HG02678 (cell line): ENCODE measurements around the gene CDK12.
A peak's percentile ranks its signal among the peaks of the same experiment; 100 is the strongest.
"Not testable (repeated sequence)": the region's sequence is repeated elsewhere in the genome, so short reads cannot be mapped to it uniquely, and the experiment has no call there.

Source experiments
- ATAC-seq: cut with Tn5 transposase; IDR thresholded peaks from one replicate; pipeline ENCODE4 v1.9.1; 2021; ENCODE audit warnings: mild to moderate bottlenecking, moderate library complexity; ENCODE audit not compliant: unreplicated experiment

CDK12 gene

DNA sequence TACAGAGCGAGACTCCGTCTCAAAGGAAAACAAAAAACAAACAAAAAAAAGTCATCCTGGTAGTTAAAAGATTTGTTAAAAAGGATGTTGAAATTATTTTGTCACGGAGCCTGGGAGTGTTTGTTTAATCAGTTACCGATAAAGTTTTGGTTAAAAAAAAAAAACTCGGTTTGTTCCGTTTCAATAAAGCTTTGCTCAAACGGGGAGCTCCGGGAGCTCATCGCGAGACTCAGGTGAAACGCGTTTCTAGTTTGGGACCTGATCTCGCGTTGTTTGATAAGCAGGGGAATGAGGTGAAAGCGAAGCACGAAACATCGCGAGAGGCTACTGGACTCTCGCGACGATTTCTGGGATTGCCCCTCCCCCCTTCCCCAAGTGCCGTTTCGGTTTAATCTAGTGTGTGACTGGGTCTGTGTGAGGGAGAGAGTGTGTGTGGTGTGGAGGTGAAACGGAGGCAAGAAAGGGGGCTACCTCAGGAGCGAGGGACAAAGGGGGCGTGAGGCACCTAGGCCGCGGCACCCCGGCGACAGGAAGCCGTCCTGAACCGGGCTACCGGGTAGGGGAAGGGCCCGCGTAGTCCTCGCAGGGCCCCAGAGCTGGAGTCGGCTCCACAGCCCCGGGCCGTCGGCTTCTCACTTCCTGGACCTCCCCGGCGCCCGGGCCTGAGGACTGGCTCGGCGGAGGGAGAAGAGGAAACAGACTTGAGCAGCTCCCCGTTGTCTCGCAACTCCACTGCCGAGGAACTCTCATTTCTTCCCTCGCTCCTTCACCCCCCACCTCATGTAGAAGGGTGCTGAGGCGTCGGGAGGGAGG is at the start of gene CDK12:
Gene CDK12 (plus strand): TSS at position 374 of the 813 bp plus-strand sequence. CDS start 586 bp downstream, outside the sequence.
- peak; percentile 77 for ATAC-seq

DNA sequence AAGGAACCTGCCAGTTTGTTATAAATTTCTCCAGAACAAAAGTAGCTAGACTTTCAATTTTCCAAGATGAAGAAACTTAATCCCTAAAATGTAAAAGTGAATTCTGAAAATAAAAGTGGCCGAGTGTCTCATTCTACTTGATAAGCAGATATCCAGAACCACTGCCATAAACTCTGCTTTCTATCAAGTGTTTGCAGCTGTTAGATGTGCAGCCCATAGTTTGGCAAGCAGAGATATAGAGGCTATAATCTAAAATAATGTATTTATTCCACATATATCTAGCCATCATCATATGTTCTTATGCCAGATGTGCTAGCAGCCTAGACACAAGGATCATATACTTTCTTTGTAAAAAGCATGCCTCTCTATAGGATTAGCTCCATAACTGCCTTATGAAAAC is 45.1 kb upstream of the CDK12 start:
- no peak for ATAC-seq

- no peak for ATAC-seq
Measured at GRCh38 chr17:39429600-39429999, 31.7 kb upstream of the CDK12 start.

GRCh38 chr17:39439868-39440267 is 21.4 kb upstream of the CDK12 start:
- ATAC-seq = not testable (repeated sequence)

DNA sequence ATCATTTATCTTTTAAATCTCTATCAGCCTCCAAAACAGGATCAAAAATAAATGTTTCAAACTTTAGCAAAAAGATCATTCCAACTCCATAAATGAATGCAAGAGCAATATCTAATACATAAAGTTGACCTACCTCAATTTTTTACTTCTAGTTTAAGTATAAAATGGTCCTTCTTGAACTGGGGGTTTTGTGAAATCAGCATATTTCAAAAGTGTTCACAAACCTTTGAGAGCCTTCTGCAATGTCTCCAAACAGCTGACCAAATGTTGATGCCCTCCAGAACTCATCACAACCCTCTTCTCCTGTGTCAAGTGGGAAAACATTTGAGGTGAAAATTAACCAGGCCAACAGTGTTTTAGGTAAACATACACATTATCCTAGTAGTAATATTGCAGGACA is 18.0 kb upstream of the CDK12 start:
- no peak for ATAC-seq

- ATAC-seq = no peak
Measured at GRCh38 chr17:39447561-39447960, 13.7 kb upstream of the CDK12 start.

DNA sequence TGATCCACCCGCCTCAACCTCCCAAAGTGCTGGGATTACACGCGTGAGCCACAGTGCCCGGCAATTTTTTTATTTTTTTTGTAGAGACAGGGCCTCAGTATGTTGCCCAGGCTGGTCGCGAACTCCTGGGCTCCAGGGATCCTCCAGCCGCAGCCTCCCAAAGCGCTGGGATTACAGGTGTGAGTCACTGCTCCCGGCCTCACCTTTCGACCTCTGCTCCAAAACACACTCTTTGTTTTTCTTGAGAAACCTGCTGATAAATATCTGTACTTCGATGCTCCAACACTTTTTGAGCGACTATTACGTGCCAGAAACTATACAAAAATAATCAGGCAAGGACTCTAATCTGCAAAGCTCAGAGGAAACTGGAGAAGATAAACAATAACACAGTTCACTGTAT is 11.2 kb upstream of the CDK12 start:
- no peak for ATAC-seq

- peak; percentile 90 for ATAC-seq
Measured at GRCh38 chr17:39450847-39451581, 10.3 kb upstream of the CDK12 start, which contains the start of gene MED1. MED1 (minus strand) TSS chr17:39451263; CDS start chr17:39451062, 201 bp downstream.

GRCh38 chr17:39455919-39456318 is 5.4 kb upstream of the CDK12 start:
- ATAC-seq = no peak

DNA sequence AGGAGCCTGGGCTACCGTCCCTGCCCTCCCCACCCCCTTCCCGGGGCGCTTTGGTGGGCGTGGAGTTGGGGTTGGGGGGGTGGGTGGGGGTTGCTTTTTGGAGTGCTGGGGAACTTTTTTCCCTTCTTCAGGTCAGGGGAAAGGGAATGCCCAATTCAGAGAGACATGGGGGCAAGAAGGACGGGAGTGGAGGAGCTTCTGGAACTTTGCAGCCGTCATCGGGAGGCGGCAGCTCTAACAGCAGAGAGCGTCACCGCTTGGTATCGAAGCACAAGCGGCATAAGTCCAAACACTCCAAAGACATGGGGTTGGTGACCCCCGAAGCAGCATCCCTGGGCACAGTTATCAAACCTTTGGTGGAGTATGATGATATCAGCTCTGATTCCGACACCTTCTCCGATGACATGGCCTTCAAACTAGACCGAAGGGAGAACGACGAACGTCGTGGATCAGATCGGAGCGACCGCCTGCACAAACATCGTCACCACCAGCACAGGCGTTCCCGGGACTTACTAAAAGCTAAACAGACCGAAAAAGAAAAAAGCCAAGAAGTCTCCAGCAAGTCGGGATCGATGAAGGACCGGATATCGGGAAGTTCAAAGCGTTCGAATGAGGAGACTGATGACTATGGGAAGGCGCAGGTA is 762 bp downstream of the CDK12 start:
- ATAC-seq = peak; percentile 7

DNA sequence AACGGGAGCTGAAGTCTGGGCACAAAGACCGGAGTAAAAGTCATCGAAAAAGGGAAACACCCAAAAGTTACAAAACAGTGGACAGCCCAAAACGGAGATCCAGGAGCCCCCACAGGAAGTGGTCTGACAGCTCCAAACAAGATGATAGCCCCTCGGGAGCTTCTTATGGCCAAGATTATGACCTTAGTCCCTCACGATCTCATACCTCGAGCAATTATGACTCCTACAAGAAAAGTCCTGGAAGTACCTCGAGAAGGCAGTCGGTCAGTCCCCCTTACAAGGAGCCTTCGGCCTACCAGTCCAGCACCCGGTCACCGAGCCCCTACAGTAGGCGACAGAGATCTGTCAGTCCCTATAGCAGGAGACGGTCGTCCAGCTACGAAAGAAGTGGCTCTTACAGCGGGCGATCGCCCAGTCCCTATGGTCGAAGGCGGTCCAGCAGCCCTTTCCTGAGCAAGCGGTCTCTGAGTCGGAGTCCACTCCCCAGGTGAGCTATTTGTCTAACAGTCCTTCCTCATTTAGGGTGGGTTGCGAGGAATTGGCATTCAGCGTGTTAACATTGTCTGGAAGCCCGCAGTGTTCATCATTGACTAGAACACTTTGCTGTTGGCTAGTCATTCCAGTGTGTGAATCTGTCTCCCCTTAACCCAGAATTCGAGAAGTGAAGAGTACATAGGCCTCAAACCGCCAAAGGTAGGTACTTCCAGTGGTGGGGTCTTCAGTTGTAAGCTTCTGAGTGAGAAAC is 1.5 kb downstream of the CDK12 start:
- ATAC-seq = no peak

- ATAC-seq = not testable (repeated sequence)
Measured at GRCh38 chr17:39464639-39465181, 3.4 kb downstream of the CDK12 start.

DNA sequence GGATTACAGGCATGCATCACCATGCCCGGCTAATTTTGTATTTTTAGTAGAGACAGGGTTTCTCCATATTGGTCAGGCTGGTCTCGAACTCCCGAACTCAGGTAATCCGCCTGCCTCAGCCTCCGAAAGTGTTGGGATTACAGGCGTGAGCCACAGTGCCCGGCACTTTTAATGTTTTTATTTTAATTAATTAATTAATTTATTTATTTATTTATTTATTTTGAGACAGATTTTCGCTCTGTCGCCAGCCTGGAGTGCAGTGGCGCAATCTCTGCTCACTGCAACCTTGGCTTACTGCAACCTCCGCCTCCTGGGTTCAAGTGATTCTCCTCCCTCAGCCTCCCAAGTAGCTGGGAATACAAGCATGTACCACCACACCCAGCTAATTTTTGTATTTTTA is 7.3 kb downstream of the CDK12 start:
- not testable (repeated sequence) for ATAC-seq

- ATAC-seq = no peak
Measured at GRCh38 chr17:39473310-39473709, 12.0 kb downstream of the CDK12 start.

GRCh38 chr17:39479631-39480030 is 18.3 kb downstream of the CDK12 start:
- not testable (repeated sequence) for ATAC-seq

DNA sequence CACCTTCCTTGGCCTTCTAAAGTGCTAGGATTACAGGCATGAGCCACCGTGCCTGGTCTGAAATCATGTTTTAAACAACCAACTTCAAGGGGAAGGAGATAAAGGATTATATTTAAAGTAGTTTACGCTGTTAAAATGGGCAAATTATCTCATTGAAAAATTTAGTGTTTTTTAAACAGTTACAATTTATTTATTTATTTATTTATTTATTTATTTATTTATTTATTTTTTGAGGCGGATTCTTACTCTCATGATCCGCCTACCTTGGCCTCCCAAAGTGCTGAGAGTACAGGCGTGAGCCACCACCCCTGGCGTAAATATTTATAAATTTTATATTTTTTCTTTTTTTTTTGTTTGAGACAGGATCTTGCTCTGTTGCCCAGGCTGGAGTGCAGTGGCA is 22.2 kb downstream of the CDK12 start:
- no peak for ATAC-seq

DNA sequence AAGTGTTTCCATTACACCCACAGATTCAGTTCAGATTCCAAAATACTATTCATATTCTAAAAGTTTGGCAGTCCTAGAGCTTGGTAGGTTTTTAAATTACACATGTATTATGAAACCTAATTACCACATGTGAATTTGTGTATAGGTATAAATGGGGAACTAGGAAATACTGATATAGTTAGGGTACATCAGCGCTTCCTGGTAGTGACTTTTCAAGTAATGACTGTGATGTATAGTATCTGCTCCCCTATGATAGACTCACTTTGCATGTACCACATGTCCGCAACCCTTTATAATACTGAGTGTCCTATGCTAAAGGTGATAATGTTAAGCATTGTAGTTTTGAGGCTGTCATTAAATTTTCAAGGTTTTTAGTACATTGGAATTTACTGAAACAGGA is 22.9 kb downstream of the CDK12 start:
- ATAC-seq = peak; percentile 61

GRCh38 chr17:39485555-39485954 is 24.3 kb downstream of the CDK12 start:
- no peak for ATAC-seq

DNA sequence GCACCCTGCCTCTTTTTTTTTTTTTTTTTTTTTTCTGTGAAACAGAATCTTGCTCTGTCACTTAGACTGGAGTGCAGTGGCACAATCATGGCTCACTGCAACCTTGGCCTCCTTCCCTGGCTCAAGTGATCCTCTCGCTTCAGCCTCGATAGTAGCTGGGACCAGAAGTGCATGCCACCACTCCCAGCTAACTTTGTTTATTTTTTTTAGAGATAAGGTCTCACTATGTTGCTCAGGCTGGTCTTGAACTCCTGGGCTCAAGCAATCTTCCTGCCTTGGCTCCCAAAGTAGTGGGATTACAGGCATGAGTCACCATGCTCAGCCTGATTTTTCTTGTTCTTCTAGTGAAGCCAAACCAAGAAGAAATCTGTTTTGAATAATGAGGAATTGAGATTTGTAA is 25.0 kb downstream of the CDK12 start:
- ATAC-seq = no peak

- not testable (repeated sequence) for ATAC-seq
Measured at GRCh38 chr17:39487490-39487889, 26.2 kb downstream of the CDK12 start.

- ATAC-seq = no peak
Measured at GRCh38 chr17:39487946-39488345, 26.7 kb downstream of the CDK12 start.
